Tracheal epithelial cell (primary cell): ENCODE measurements around the gene DEF6. TPM values are rescaled to one million over a fixed set of nuclear protein-coding genes. Genes with fewer than 3 reads are reported as not detected.

Experiments
- total RNA-seq: library from RNA; depleted of rRNA; stranded (reverse); fragments of >200 nt; gene quantifications from 2 replicates; pipeline ENCODE4 v1.2.1, GENCODE V29; 2014

The DEF6 gene, protein sequence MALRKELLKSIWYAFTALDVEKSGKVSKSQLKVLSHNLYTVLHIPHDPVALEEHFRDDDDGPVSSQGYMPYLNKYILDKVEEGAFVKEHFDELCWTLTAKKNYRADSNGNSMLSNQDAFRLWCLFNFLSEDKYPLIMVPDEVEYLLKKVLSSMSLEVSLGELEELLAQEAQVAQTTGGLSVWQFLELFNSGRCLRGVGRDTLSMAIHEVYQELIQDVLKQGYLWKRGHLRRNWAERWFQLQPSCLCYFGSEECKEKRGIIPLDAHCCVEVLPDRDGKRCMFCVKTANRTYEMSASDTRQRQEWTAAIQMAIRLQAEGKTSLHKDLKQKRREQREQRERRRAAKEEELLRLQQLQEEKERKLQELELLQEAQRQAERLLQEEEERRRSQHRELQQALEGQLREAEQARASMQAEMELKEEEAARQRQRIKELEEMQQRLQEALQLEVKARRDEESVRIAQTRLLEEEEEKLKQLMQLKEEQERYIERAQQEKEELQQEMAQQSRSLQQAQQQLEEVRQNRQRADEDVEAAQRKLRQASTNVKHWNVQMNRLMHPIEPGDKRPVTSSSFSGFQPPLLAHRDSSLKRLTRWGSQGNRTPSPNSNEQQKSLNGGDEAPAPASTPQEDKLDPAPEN
- total RNA-seq = 21.0 and 42.8 TPM in 2 replicates

GRCh38 chr6:35297601-35298481 is at the start of gene DEF6:
TSS of gene DEF6 (plus strand) at chr6:35297818. CDS start at chr6:35297857, 39 bp downstream.

GRCh38 chr6:35259194-35259947 is 38.2 kb upstream of the DEF6 start, which contains the start of gene ZNF76:
TSS of gene ZNF76 (plus strand) at chr6:35259735. CDS start at chr6:35281152, 21,417 bp downstream.

DNA sequence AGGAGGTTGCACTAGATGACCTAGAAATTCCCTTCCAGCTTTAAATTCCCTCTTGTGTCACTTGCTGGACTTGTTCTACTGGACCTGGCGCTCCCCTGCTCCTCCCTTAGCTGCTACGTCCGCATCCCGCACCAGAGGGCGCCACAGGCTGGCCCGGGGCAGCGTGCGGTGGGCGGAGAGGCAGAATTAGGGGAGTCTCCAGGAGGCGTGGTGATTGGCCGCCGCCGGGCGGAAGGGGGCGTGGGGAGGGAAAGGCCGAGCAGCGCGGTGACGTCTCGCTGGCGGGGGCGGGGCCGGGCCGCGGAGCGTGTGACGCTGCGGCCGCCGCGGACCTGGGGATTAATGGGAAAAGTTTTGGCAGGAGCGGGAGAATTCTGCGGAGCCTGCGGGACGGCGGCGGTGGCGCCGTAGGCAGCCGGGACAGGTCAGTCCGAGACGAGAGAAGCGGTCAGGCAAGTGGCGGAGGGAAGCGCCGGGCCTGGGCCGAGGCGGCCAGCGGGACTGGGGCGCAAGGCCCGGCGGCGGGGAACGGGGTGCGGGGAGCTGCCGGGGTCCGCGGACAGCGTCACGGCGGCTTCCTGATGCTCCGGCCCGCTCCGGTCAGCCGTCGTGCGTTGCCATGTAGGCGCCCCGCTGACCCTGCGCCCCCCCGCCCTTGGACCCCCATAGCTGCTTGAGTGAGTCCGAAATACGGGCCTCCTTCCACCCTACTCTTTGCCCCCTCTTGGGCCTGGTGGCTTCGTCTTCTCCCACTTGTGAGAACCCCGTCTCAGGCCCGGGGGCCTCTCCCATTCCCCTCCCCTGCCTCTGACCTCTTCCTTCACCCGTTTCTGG is 44.9 kb downstream of the DEF6 start, which contains the start of gene PPARD:
PPARD (plus strand) TSS at position 301 of the 834 bp plus-strand sequence. CDS start 68,530 bp downstream, outside the sequence.

Other genes starting within 250 kb of the DEF6 start
- gene TCP11, start 156.5 kb upstream of the DEF6 start, total RNA-seq = not detected in 2 replicates
- under 0.01 TPM in 1 of 2 replicates, not detected in the other for gene SCUBE3, start 83.9 kb upstream of the DEF6 start, total RNA-seq
- 5.5 and 6.7 TPM in 2 replicates for gene ZNF76, start 38.1 kb upstream of the DEF6 start, total RNA-seq
- gene PPARD, start 44.7 kb downstream of the DEF6 start, total RNA-seq = 7.9 and 40.5 TPM in 2 replicates
- gene FANCE, start 154.5 kb downstream of the DEF6 start, total RNA-seq = 34.2 and 77.2 TPM in 2 replicates
- gene RPL10A, start 170.6 kb downstream of the DEF6 start, total RNA-seq = 3,145 and 3,692 TPM in 2 replicates
- gene TEAD3, start 199.3 kb downstream of the DEF6 start, total RNA-seq = 4.8 and 9.6 TPM in 2 replicates
- gene TULP1, start 215.1 kb downstream of the DEF6 start, total RNA-seq = not detected in 2 replicates